GM18499 (cell line): ENCODE results near the gene RADIL.
"Not testable (repeated sequence)": the region's sequence is repeated elsewhere in the genome, so short reads cannot be mapped to it uniquely, and the experiment has no call there.

Experiments
- ATAC-seq: cut with Tn5 transposase; IDR thresholded peaks from one replicate; pipeline ENCODE4 v1.9.1; 2021; ENCODE audit warnings: moderate number of reproducible peaks; ENCODE audit not compliant: insufficient read depth, unreplicated experiment

Gene RADIL

GRCh38 chr7:4809666-4810065 is 73.8 kb downstream of the RADIL start:
- ATAC-seq, result no peak

- no peak for ATAC-seq
These were observed 74.4 kb downstream of the RADIL start for GRCh38 chr7:4809091-4809591.

GRCh38 chr7:4808565-4808964 is 75.0 kb downstream of the RADIL start:
- no peak for ATAC-seq

GRCh38 chr7:4808026-4808425 is 75.5 kb downstream of the RADIL start:
- ATAC-seq, result no peak

GRCh38 chr7:4807598-4808016 is 75.9 kb downstream of the RADIL start:
- ATAC-seq, result no peak

GRCh38 chr7:4806983-4807597 is 76.4 kb downstream of the RADIL start:
- no peak for ATAC-seq

GRCh38 chr7:4805984-4806300 is 77.6 kb downstream of the RADIL start:
- no peak for ATAC-seq

- no peak for ATAC-seq
These were observed 78.2 kb downstream of the RADIL start for GRCh38 chr7:4805110-4805983.

- no peak for ATAC-seq
These were observed 79.9 kb downstream of the RADIL start for GRCh38 chr7:4803397-4804241.

- ATAC-seq, result not testable (repeated sequence)
These were observed 80.9 kb downstream of the RADIL start for GRCh38 chr7:4802577-4802976.

- ATAC-seq, result no peak
These were observed 81.7 kb downstream of the RADIL start for GRCh38 chr7:4801839-4802231.

- no peak for ATAC-seq
These were observed 82.3 kb downstream of the RADIL start for GRCh38 chr7:4800926-4801838.

- no peak for ATAC-seq
These were observed 83.0 kb downstream of the RADIL start for GRCh38 chr7:4800487-4800886.

- no peak for ATAC-seq
These were observed 83.8 kb downstream of the RADIL start for GRCh38 chr7:4799508-4800268.

GRCh38 chr7:4798706-4799235 is 84.7 kb downstream of the RADIL start:
- no peak for ATAC-seq

- no peak for ATAC-seq
These were observed 85.4 kb downstream of the RADIL start for GRCh38 chr7:4797858-4798705.

GRCh38 chr7:4796453-4796852 is 87.1 kb downstream of the RADIL start:
- no peak for ATAC-seq
